HS-27A (cell line): ENCODE measurements around the gene ASB7.
"Not testable (repeated sequence)": the region's sequence is repeated elsewhere in the genome, so short reads cannot be mapped to it uniquely, and the experiment has no call there.

ENCODE experiments used
- DNase-seq: peaks from one replicate; pipeline ENCODE4 v3.0.0-alpha.2; 2012; ENCODE audit warnings: low read depth, missing footprints

The ASB7 gene, protein sequence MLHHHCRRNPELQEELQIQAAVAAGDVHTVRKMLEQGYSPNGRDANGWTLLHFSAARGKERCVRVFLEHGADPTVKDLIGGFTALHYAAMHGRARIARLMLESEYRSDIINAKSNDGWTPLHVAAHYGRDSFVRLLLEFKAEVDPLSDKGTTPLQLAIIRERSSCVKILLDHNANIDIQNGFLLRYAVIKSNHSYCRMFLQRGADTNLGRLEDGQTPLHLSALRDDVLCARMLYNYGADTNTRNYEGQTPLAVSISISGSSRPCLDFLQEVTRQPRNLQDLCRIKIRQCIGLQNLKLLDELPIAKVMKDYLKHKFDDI

DNA sequence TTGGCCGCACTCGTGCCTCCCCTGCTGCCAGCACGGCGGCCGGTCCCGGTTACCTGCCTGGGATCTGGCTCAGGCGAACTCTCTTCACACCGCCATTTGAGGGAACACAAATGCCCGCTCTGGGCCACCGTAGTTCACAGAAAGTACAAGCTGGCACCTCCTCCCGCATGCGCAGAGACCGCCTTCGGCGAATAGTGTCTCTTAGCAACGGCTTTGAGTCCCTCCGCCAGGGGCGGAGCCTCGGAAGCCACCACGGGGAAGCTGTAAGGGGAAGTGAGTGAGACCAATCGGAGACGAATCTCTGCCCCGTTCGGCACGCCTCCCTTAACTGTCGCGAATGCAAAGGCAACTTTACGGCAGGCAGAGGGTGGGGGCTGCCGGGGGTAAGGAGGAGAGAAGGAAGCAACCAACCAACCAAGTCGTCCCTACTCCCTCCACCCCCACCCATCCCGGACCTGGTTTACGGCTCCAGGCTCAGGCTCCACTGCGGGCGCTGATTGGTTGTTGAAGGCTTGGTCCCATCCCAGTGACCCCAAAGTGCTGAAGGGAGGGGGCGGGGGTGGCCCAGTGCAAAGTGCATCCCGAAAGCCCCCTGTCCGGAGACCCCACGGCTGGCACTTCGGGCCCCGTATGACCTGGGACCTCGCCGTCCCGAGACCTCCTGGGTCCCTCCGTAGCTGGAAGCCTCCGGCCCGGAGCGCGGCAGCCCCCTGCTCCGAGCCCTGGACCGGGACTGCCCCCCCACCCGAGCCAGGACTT, at the start of gene ASB7, which contains the start of gene LINS1:
Gene ASB7, plus strand, starts transcription at position 526 of the 759 bp plus-strand sequence. CDS start 9,628 bp downstream, outside the sequence.
Gene LINS1, minus strand, starts transcription at position 121 of the 759 bp plus-strand sequence. CDS start 21,342 bp downstream, outside the sequence.
- peak; percentile 100 for DNase-seq

DNA sequence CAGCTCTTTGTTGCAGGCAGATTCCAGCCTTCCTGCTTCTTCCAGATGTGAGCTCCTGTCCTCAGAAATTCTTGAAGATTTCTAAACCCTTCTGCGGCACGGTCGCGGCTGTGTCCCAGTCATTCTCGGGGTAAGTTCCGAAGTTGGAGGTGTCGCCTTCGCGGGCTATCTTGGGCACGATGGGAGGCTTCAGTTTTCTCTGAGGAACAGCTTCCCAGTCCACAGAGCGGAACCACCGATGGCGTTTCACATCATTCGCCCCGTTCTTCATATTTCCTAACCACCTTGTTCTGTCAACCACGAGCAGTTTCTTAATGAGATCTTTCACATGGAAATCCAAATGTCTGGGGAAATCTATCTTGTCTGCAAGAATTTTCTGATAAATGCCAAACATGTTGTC, 48.9 kb upstream of the ASB7 start:
- DNase-seq: no peak

DNA sequence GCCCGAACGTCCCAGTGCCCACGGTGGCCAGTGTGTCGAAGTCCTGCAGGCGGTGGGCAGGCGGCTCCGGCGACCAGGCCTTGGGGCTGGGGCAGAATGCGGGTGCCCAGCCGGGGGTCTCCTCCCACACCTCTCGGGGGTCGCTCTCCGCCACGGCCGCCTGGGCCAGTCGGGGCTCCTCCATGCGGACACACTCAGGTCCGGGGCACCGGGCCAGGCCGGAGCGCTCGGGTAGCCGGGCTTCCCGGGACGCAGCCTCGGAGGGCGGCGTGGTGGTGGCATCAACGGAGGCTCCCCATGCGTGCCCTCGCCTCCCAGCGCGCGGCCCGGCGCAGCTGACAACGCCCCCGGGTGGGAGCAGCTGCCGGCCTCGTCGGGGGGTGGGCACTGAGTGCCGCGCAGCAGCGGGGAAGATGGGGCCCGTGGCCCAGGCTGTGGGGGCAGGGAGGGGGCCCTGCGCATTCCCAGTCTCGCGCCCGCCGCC, 43.6 kb upstream of the ASB7 start:
- DNase-seq: no peak

DNA sequence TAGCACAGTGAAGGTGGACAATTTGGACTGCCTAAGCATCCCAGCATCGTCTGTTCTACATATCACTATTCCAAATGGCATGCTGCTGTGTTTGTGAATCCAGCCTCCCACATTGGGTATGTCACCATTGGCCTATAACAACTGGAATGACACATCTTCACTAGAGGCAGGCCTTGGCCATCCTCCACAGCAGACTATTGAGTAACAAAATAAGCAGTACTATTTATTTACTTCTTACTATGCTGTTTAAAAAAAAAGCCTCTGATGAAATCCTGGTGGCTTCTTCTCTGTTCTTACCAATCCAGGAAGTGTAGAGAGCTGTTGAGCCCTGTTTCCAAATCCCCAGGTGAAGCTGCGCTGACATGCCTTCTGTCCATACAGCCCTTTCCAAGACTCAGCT, 43.1 kb upstream of the ASB7 start:
- DNase-seq: no peak

DNA sequence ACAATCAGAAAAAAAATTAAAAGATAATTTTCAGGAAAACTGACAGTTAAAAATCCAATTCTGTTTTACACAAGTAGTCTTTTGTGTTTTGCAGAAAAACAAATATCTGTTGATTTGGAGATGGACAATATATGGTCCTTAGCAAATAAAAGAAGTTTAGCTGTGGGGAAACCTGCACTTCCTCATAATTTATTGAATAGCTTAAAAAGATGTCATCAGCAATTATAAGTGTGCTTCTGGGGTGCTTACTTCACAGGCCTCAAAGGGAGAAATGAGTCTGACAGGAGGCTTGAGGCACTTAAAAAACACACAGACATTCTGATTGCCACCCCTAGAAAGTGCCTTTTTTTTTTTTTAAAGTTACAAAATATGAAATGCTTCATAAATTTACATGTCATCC, 42.1 kb upstream of the ASB7 start:
- DNase-seq: no peak

DNA sequence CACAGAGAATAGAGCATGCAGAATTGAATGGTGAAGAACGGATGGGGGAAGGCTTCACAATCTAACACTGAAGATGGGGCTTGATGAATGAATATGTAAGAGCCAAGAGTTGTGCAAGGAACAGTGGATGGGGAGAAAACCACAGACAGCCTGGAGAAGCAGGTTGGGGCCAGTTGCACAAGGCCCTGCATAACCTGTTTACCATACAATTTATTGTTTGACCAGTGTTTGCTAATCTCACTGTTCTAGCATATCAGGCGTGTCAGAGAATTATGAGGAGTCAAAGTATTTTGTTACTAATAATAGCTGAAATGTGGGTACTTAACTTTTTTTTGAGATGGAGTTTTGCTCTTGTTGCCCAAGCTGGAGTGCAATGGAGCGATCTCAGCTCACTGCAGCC, 36.8 kb upstream of the ASB7 start:
- DNase-seq: no peak

DNA sequence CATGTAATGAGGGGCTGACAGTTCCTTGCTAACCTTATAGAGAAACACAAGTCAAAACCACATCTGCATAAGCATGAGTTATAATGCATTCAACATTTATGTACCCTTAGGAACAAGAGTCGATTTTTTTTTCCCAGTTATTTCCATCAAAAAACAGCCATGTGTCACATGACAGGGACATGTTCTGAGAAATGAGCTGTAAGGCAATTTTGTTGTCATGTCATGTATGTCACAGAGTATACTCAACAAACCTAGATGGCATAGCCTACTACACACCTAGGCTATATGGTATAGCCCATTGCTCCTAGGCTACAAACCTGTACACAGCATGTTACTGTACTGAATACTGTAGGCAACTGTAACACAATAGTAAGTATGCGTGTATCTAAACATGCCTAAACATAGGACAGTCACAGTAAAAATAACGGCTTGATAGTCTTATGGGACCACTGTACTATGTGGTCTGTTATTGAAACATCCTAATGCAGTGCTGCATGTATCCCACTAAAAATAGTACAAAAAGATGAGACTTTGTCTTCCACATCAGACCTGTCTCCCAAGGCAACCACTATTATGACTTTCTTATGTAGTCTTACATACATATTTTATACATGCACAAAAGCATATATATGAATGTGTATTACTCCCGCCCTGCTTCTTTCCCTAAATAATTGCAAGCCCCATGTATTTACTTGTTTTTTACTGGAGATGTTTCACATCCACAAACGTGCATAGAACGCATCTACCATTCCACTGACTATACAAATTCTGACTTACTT, 35.4 kb upstream of the ASB7 start:
- DNase-seq: no peak

DNA sequence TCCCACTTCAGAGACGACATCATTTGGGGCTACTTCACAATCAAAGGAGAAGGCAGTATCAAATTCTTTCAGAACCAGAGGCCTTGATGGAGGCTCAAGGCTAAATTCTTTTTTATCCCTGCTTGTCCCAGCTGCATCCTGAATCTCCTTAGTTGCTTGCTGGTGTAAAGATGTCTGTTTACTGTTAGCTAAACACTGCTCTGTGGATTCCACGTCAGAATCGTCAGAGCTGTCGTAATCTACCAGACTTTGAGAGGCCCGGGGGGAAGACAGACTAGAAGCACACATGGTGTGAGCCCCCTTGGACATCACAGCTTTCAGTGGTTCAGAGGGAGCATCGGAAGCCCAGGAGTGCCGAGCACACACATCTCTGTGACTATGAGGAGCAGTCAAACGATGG, 33.0 kb upstream of the ASB7 start:
- DNase-seq: no peak

DNA sequence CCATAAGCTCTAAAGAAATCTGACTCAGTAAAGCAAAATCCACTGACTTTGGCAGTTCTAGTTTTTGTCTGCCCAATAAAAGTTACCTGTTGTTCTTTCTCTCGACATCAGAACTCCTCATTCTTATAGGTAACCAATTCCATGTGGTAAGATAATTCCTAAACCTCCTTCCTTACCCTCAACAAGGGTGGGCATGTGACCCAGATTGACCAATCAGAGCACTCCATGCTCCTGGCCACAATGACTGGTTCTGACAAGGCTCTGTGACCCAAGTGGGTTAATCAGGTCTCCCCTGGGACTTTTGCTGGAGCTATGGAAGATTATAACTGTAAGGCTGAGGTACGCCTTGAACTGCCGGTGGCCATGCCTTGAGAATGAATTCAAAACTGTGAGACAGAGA, 32.1 kb upstream of the ASB7 start:
- DNase-seq: no peak

DNA sequence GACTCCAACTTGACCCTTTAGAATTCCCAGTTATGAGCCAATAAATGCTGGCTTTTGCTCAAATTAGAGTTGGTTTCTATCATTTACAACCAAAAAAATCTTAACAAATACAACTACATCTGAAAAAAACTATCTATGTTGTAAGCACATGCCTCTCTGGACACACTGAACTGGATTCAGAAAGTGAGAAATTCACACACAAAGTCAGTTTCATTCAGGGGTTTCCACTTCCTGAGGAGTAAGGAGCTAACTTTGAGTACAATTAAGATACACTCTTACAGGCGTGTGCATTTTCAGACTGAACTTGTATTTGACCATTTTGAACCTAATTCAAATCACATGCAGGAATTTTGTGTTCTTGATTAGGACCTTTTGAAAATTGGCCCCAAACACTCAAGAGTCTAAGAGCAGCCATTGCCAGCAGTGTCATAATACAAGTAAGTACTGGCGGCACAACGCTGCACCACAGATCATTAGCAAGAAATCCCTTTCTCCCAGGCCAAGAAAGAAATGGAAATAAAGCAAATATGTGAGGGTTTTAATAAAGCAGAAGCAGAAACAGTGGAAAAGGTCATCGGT, 31.6 kb upstream of the ASB7 start:
- no peak for DNase-seq

DNA sequence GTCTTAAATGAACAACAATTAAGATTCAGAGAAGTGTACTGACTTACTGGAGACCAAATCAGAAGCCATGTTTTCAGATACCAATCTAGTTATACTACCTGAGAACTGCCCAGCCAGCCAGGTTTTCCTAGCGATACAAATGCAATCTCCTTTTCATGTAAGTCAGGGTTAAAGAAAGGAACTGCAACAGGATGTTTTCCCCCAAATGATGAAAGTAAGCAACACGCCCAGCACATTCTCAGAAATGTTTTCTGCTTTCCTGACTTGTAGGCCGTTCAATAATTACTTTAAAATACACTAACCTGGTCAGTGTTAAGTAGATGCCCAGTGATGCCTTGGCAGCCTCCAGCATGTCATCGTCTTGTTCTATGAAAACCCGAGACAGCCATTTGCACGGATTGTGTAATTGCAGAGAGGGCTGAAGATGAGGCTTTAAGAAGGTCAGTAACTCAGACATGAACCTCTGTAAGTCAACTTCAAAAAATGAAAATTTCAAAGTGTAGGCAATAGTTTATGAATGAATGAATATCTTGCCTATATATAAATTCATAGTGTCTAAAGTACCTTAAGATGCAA, 30.7 kb upstream of the ASB7 start:
- DNase-seq: no peak

DNA sequence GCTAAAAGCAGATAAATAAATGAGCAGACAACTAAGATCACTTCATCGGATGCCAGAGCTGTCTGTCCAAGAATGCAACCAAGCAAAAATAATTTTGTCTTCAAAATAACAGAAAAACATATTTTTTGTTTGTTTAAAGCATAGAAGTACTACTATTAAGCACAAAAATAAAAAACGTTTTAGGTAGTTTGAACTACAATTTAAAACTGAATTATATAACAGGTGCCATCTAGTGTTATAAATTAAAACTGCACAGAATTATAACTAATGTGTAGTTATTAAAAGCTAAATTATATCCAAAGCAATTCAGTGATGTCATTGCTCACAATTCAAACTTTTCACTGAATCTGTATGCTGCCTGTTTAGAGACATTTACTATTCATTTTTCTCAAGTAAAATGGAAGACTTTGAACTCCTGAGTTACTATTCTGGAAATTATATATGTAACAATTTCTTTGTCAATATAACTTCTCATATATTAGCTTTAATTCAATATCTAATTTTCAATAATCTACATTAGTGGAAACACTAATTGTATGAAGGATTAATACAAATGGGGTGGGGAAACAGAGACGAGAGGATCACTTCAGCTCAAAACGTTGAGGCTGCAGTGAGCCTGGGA, 29.9 kb upstream of the ASB7 start:
- DNase-seq: no peak

DNA sequence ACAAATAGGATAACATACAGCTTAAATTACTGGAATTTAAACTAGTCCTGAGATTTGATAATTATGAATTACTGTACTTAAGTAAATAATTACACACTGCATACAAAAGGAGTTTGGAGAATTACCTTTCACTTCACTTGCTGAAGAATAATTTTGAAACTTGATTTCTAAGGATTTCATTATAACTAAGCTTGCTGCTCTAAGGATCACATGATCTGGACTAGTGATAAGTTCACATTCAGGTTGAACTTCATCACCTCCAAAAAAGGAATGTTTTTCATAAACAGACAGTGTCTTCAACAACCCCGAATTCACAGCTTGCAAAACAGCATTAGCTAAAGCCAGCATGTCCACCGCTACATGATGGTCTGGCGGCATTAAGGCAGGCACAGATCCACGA, 28.9 kb upstream of the ASB7 start:
- DNase-seq: no peak

DNA sequence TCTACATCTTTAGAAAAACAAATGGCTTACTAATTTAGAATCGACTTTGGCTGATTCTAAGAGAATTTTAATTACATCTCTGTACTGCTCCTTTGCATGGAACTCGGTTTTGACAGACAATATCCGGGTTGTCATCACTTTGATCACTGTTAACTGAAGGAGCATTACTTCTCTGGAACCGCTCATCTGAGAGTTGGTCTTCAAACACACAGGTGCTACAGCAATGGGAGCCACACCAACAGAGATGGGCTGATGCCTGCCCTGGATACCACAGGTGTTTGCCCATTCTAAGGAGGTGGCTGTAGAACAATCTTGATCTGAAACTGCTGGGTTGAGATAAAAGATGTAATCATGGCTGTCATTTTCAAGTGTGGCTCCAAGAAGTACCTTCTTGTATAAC, 22.0 kb upstream of the ASB7 start:
- no peak for DNase-seq

DNA sequence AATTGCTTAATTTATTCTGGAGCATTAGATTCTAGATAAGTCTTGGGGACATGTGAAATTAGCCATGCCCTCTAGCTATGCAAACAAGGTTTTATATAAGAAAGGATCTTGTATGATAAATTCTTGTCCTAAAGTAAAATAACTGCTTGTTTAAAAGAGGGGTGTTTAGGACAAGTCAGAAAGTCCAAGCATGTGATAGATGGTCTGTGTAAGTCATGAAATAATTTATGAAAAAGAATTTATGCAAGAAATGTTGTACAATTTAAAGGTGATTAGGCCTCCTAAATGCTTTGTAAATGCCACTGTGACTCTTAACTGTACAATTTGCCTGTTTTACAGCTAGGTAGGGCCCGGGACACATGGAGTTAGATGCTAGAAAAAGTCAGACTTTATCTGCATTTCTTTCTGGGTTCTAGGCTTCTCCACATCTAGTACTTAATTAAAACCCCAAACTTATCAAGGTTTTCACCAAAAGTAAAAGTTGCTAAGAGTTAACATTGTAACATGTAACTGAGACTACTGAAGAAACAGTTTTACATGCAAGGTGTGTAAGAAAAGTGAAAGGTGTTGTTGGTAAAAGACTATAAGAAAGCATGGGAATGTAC, 13.6 kb upstream of the ASB7 start:
- peak; percentile 8 for DNase-seq

DNA sequence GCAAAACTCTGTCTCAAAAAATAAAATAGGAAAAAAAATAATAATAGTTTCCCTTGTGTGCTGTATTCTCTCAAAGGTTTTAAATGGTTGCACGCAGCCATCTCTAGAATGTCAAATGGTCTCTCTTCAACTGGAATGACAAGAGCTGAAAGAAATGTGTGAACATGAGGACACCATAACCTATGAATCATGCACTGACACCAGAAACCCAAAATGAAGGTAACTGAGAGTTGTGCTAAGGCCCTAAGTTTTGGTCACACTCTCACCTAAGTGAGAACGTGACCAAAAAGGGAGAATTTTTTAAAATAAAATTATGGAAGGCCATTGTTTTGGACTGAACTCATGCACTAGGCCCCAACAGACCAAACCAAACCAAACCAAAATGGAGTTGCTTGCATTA, 11.2 kb upstream of the ASB7 start:
- not testable (repeated sequence) for DNase-seq

DNA sequence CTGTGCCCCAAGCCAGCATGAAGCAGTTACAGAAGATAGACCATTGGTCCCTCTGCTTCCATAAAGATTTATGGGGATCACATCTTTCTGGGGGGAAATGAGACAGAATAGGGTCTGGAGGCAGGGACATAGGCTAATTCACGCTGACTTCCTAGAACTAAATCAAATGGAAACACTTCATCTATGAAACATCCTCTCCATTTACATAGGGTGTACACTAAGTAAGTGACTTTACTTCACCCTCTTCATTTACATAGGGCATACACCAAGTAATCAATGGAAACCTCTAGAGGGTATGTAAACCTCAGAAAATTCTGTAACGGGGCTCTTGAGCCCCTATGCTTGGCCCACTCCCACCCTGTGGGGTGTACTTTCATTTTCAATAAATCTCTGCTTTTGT, 10.6 kb upstream of the ASB7 start:
- no peak for DNase-seq

DNA sequence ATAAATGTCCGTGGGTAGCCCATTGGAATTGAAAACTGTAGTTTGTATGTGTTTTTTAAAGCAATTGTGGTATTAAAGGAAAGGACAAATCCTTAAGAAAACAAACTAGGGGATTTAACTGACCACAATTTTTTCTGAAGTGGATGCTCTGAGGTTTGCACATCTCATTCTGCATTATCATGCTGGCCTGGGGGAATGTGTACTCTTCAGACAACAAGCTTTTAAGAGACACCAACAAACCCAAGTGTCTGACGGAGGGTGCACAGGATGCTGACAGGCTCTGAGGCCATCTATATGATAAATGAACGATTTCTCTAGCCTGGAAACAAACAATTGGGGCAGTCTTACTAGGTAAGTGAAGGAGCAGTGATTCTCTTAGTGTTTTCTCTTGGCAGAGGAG, 9.5 kb upstream of the ASB7 start:
- no peak for DNase-seq

DNA sequence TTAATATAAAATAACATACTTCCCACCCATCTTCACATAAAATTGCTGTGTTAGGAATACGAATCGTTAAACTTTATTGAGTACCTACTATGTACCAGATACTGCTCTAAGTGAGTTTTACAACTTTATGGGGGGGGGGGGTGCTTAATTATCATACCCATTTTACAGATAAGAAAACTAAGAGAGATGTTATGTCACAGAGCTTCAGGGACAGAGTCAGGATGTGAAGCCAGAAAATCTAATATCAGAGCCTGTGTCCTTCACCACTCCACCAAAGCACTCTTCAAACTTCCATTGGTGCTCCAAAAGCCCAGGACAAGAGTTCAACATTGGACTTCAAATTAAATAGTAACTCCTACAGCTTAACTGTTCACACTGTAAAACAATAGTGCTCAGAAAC, 9.0 kb upstream of the ASB7 start:
- DNase-seq: no peak

DNA sequence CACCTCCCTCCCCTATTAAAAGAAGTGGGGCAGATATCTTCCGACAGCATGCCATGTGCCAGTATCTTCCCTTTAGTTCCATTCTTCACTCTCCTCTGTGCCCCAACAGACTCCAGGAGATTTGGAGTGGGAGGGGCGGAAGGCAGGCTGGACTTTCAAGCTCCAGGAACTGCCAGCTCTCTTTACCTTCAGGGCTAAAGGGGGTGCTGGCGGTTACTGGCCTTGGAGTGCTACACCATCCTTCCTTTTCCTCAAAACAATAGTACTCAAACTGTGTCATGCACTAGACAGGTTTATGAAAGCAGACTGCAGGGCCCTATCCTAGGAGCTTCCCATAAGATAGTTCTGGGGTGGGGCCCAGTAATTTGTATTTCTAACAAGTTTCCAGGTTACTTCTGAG, 6.4 kb upstream of the ASB7 start:
- DNase-seq: no peak

DNA sequence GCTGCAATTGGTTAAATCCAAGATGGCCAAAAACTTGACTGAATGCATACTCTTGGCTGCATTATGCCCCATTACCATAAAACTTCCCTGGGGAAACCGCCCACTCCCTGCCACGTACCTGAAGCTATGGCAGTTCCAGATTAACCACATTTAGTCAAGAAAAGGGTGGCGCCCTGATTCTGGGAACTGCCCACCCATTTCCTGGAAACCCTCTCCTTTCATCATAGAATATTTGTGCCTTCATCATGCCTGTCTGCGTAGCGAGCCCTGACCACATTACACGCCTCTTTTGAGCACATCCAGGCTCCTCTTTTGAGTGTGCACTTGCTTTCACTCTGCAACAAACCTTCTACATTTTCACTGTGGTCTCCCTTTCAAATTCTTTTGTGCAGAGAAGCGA, 5.6 kb upstream of the ASB7 start:
- no peak for DNase-seq
